Endothelial cell of umbilical vein (primary cell): Measurements from ENCODE around the gene MAPKAP1. TPM values are rescaled to one million over a fixed set of nuclear protein-coding genes. Genes with fewer than 3 reads are reported as not detected.

Experiments used
- BruUV-seq: library from RNA; stranded (reverse); fragments of 400-500 nt; replicated peaks from 2 replicates; lab custom pipeline; 2021; lab: Mats Ljungman, UMichigan
- CTCF ChIA-PET: fragments of 300-600, 350-600 bp; sonication (Branson Sonifier 250); formaldehyde crosslinking; loops from one replicate; lab custom pipeline; 2021; ENCODE audit warnings: antibody characterized with exemption, inconsistent platforms; lab: Charles Lee
- POLR2A ChIA-PET: fragments of 300-600, 350-600 bp; sonication (Branson Sonifier 250); formaldehyde crosslinking; loops from one replicate; lab custom pipeline; 2021; ENCODE audit warnings: antibody characterized with exemption, inconsistent platforms; lab: Charles Lee
- DNase-seq: peaks from one replicate; pipeline ENCODE4 v3.0.0-alpha.2; 2011; ENCODE audit warnings: low read depth, low spot score
- FAIRE-seq: peaks from 2 replicates; lab custom pipeline; 2011; peaks lifted over from hg19 to GRCh38; lab: Jason Lieb, UNC
- H2AFZ ChIP-seq: 2 replicates; pipeline ENCODE4 v1.6.0; 2012; ENCODE audit warnings: low read depth, low read length, control low read depth, inconsistent platforms
- H3K27ac ChIP-seq: 2 replicates; pipeline ENCODE4 v1.5.1; 2011; ENCODE audit warnings: low read depth, mild to moderate bottlenecking, control low read depth, low read length, moderate library complexity; ENCODE audit not compliant: insufficient read depth
- H3K27me3 ChIP-seq, 2 experiments: 2 replicates each; pipeline versions ENCODE4 v1.6.0 to v1.6.1; 2011; ENCODE audit warnings: low read length in 2 of 2, mixed read lengths in 1 of 2; ENCODE audit not compliant: control insufficient read depth in 2 of 2, insufficient read depth in 2 of 2
- H3K36me3 ChIP-seq, 2 experiments: 2 replicates in 1 of 2; 3 replicates in 1 of 2; pipeline ENCODE4 v1.5.1; 2011; ENCODE audit warnings: low read length in 2 of 2, mild to moderate bottlenecking in 1 of 2, moderate library complexity in 1 of 2; ENCODE audit not compliant: control insufficient read depth in 2 of 2, insufficient read depth in 2 of 2; ENCODE audit errors: extremely low read depth in 1 of 2
- H3K4me1 ChIP-seq: 3 replicates; pipeline ENCODE4 v1.5.1; 2011; ENCODE audit warnings: mild to moderate bottlenecking, low read length; ENCODE audit not compliant: control insufficient read depth, insufficient read depth; ENCODE audit errors: extremely low read depth
- H3K4me2 ChIP-seq: 2 replicates; pipeline ENCODE4 v1.6.1; 2011; ENCODE audit warnings: low read length, control low read depth, mixed read lengths; ENCODE audit not compliant: insufficient read depth
- H3K4me3 ChIP-seq, 3 experiments: fragments of 200-600 bp in 1 of 3; sonication (generic), shearing (Covaris generic) in 1 of 3; replicated peaks in 1 of 3; 2 replicates each; pipeline ENCODE4 v1.5.1; 2011 to 2016; ENCODE audit warnings: control low read depth in 3 of 3, low read length in 3 of 3, mild to moderate bottlenecking in 2 of 3, inconsistent platforms in 1 of 3, low read depth in 1 of 3, moderate library complexity in 1 of 3; ENCODE audit not compliant: insufficient read depth in 1 of 3
- H3K79me2 ChIP-seq: 2 replicates; pipeline ENCODE4 v1.6.0; 2012; ENCODE audit warnings: low read length, inconsistent platforms; ENCODE audit not compliant: control insufficient read depth, insufficient read depth
- H3K9ac ChIP-seq: replicated peaks from 2 replicates; pipeline ENCODE3; 2011; ENCODE audit warnings: low read length, control low read depth; ENCODE audit not compliant: insufficient read depth; ENCODE audit errors: extremely low read depth
- H3K9me1 ChIP-seq: replicated peaks from 3 replicates; pipeline ENCODE4 v1.6.0; 2011; ENCODE audit warnings: mild to moderate bottlenecking, low read length; ENCODE audit not compliant: control insufficient read depth, insufficient read depth; ENCODE audit errors: extremely low read depth
- H3K9me3 ChIP-seq: replicated peaks from 2 replicates; pipeline ENCODE4 v1.5.1; 2012; ENCODE audit warnings: low read length, inconsistent platforms; ENCODE audit not compliant: control insufficient read depth, insufficient read depth
- H4K20me1 ChIP-seq: replicated peaks from 2 replicates; pipeline ENCODE3; 2011; ENCODE audit warnings: mild to moderate bottlenecking, low read length; ENCODE audit not compliant: control insufficient read depth, insufficient read depth; ENCODE audit errors: extremely low read depth
- CTCF ChIP-seq, 2 donors: IDR thresholded peaks; 1 replicate in 1 of 2; 2 replicates in 1 of 2; pipeline ENCODE4 v1.5.1; 2011; ENCODE audit warnings: low read length in 2 of 2, mild to moderate bottlenecking in 2 of 2, moderate library complexity in 2 of 2, control low read depth in 1 of 2, inconsistent platforms in 1 of 2, low read depth in 1 of 2; ENCODE audit not compliant: insufficient read depth in 1 of 2; ENCODE audit errors: extremely low read depth in 1 of 2
- EZH2 ChIP-seq: IDR thresholded peaks from 2 replicates; pipeline ENCODE4 v1.6.1; 2012; ENCODE audit warnings: borderline replicate concordance, low read depth, mild to moderate bottlenecking, moderate library complexity, low read length, inconsistent platforms; ENCODE audit not compliant: severe bottlenecking
- FOS ChIP-seq: IDR thresholded peaks from 2 replicates; pipeline ENCODE4 v1.6.1; 2011; ENCODE audit warnings: mild to moderate bottlenecking, low read length, moderate library complexity, borderline replicate concordance; ENCODE audit not compliant: insufficient read depth
- GATA2 ChIP-seq: IDR thresholded peaks from 2 replicates; pipeline ENCODE4 v1.7.0; 2011; ENCODE audit warnings: low read depth, mild to moderate bottlenecking, moderate library complexity, mixed read lengths, low read length; ENCODE audit not compliant: insufficient read length, insufficient read depth
- MAX ChIP-seq: IDR thresholded peaks from 2 replicates; pipeline ENCODE4 v1.6.1; 2011; ENCODE audit not compliant: insufficient read depth, insufficient read length
- MYC ChIP-seq: IDR thresholded peaks from one replicate; pipeline ENCODE4 v1.6.1; 2011; ENCODE audit warnings: mild to moderate bottlenecking, low read depth, low read length
- dilution Hi-C: fragments of 300-500 bp; cut with MboI; formaldehyde crosslinking; loops from one replicate; pipeline ENCODE4 v1.15.0; 2019; ENCODE audit warnings: low sequenced_read_pairs; ENCODE audit not compliant: extremely low pct_ligation_motif_present
- intact Hi-C: fragments of 100-400 bp; cut with micrococcal nuclease; formaldehyde crosslinking; loops from one replicate; pipeline ENCODE4 v1.10.0; 2022
- polyA plus RNA-seq, 4 experiments: library from polyadenylated mRNA; depleted of rRNA in 3 of 4; stranded (reverse) in 3 of 4; unstranded in 1 of 4; fragments of >200 nt; gene quantifications; 2 replicates each; pipeline versions ENCODE4 v1.2.1 to v1.2.3, GENCODE V29; 2011 to 2012; ENCODE audit warnings: missing spikeins in 1 of 4
- total RNA-seq: library from RNA; stranded (reverse); gene quantifications from 2 replicates; pipeline ENCODE4 v1.2.3, GENCODE V29; 2021

Gene MAPKAP1
- total and polyA plus RNA-seq, 2 donors (not counting 3 experiments of a cell fraction or from before 2014, with no cell fraction given): 61.9 to 99.1 TPM

- Histone ChIP-seq H3K9ac (no peak overlapping the region), H3K27ac (no peak overlapping the region), H4K20me1 (no peaks in the 10 kb centered on the region), H3K79me2 (no peaks in the 10 kb centered on the region), H3K36me3 (no peaks in the 10 kb centered on the region), H3K9me3 (no peaks in the 10 kb centered on the region), H2AFZ (no peak overlapping the region), H3K9me1 (no peaks in the 10 kb centered on the region), H3K4me3 (no peak overlapping the region), H3K4me2 (no peak overlapping the region), H3K4me1 (peaks cover 18% of the 10 kb centered on the region), H3K27me3 (no peaks in the 10 kb centered on the region)
- intact Hi-C loops (no loop called here), dilution Hi-C loops (no loop called here)
- TF ChIP-seq EZH2 (no peak), MAX (no peak), CTCF (IDR thresholded peaks at IDR 0.05; ENCODE audit: extremely low read depth in 1 of 2, insufficient read depth in 1 of 2, low read depth in 1 of 2, low read length in 2 of 2) (no peak), FOS (no peak), MYC (no peak), GATA2 (no peak)
- DNase-seq (no peak), FAIRE-seq (no peak)
- ChIA-PET POLR2A (no interaction called here), CTCF (no interaction called here)
- no TSS peak for BruUV-seq
Measured at GRCh38 chr9:125556046-125556721, 150.8 kb downstream of the MAPKAP1 start.
